Hematopoietic multipotent progenitor cell treated with erythropoietin and hydrocortisone succinate and interleukin-3 and kit ligand, for 15 days (in vitro differentiated cells): ENCODE results near the gene OR7C1.
"Not testable (repeated sequence)": the region's sequence is repeated elsewhere in the genome, so short reads cannot be mapped to it uniquely, and the experiment has no call there.

Experiments
- DNase-seq: peaks from one replicate; pipeline ENCODE4 v3.0.0-alpha.2; 2015; ENCODE audit warnings: low spot score

The OR7C1 gene

DNA sequence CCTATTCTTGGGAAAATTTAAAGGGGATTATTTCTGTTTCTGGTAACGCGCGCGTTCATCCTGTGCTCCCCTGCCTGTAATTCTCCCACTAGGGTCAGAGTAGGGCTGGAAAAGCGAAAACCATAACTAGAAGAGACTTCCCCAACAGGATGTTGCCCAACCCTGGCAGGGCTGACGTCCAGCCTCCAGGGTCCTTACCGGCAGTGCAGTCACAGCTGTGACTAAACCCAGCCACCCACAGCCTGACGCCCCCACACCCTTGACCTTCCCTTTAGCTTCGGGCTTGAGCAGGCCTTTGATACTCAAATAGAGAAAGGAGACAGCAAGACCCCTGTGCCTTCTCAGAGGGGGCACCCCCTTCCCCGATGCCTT, 50.3 kb downstream of the OR7C1 start:
- DNase-seq = not testable (repeated sequence)

DNA sequence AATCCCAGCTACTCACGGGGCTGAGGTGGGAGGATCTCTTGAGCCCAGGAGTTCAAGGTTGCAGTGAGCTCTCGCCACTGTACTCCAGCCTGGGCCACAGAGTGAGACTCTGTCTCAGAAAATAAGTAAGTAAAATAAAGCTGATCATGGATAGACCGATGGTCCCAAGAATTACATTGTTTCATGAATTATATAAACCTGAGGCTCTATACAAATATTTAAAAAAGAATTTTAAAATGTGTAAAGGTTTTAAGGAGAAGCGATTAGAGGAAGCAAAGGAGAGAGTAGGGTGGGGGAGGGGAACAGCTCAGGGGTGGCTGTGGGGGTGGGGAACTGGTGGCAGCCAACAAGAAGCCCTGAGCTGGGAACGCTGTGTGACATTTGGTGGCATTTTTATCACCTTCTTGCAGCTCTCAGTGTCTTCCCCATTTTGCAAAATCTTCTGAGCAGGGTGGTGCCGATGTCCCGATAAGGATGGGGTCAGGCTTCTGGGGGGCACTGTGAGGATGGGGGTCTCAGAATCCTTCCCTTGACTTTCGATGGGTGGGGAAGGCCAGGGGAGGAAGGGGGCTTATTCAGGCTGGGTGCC, 51.5 kb downstream of the OR7C1 start:
- not testable (repeated sequence) for DNase-seq

DNA sequence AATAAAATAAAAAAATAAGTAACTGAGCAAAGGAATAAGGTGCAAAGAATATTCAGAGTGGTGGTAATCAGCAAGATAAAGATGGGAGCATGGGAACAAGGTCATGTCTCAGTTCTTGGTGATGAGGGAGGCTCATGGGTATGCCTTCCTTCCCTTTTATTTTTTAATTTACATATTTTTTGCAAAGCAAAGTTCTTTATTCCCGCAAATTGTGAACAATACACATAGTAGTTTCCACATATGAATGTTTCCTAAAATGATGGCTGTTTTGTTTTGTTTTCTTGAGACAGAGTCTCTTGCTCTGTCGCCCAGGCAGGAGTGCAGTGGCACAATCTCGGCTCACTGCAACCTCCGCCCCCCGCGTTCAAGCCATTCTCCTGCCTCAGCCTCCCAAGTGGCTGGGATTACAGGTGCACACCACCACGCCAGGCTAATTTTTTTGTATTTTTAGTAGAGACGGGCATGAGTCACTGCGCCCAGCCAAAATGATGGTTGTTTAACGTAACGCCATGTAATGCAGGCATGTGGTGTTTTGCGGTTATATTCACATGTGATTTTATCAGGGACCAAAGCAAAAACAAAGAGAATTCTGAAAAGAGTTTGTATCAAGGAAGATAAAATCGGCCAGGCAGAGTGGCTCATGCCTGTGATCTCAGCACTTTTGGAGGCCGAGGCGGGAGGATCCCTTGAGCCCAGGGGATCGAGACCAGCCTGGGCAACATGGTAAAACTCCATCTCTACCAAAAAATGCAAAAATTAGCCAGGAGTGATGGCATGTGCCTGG, 52.2 kb downstream of the OR7C1 start:
- DNase-seq = no peak

DNA sequence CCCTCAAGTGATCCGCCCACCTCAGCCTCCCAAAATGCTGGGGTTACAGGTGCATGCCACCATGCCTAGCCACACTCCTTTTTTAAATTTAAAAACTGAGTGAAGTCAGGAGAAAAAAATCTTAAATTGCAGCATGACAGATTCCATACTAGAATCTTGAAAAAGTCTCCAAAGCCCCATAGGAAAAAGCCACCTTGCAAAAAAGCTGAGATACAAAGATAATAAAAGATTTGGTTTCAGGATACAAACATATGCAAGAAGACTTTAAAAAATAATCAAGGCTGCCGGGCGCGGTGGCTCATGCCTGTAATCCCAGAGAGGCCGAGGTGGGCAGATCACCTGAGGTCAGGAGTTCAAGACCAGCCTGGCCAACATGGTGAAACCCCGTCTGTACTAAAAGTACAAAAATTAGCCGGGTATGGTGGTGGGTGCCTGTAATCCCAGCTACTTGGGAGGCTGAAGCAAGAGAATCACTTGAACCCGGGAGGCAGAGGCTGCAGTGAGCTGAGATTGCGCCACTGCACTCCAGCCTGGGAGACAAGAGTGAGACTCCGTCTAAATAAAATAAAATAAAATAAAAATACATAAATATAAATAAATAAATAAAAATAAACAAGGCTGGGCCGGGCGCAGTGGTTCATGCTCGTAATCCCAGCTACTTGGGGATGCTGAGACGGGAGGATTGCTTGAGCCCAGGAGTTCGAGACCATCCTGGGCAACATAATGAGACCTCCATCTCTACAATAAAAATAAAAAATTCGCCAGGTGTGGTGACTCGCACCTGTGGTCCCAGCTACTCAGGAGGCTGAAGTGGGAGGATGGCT, 53.1 kb downstream of the OR7C1 start:
- not testable (repeated sequence) for DNase-seq

DNA sequence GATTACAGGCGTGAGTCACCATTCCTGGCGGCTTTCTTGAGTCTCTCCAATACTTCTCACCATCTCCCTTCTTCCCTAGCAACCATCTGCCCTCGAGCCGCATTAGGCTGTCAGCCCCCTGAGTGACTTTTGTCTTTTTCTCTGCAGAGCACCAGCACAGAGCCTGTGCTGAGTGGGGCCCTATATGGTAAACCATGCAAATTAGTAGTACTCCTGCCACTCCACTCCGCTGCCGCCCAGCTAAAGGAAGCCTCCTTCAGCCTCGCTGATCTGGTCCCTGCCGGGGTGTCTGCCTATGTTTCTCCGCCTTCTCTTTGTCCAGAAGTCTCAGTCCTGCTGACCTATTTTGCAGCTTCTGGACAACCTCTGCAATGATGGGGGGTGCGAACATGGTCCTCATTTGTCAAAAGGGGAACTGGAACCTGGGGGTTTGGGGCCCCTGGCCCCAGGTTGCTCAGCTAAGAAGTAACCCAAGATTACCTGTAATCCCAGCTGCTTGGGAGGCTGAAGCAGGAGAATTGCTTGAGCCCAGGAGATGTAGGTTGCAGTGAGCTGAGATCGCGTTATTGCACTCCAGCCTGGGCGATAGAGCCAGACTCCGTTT, 54.3 kb downstream of the OR7C1 start:
- not testable (repeated sequence) for DNase-seq

DNA sequence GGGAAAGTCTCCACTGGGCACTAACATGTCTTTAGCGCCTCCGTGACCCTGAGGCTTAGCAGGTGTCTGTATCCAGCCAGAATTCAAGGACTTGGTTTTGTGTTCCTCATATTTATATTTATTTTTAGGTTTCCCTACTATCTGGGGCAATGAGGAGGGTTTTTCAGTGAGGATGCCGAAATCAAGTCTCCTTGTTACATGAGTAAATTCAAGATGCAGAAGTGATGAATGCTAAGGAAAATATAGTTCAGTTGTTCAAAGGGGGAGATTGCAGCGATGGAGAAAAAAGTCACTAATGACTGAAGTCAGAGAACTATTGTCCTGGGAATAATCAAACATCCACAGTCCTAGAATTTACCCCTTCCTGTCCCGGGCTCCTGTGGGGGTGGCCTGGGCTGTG, 55.8 kb downstream of the OR7C1 start:
- no peak for DNase-seq

DNA sequence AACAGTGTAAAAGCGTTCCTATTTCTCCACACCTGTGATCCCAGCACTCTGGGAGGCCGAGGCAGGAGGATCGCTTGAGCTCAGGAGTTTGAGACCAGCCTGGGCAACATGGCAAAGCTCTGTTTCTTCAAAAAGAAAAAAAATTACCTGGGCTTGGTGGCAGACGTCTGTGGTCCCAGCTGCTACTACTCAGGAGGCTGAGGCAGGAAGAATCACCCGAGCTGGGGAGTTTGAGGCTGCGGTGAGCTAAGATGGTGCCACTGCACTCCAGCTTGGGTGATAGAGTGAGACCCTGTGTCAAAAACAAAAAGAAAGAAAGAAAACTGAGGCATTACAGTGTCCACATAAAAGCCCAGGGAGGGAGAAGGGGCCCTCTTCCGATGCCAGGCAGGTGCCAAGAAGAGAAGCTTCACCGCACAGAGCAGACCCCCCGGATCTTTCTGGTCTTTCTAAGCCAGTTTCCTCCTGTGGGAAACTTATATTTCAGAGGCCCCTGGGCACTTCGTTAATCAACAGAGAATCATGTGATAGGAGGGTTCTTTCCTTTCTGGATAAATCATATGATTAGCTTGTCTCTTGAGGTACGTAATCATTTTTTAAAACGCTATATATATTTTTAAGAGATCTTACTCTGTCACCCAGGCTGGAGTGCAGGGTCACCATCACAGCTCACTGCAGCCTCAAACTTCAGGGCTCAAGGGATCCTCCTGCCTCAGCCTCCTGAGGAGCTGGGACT, 56.7 kb downstream of the OR7C1 start, which contains the start of gene ADGRE2:
TSS of gene ADGRE2 (minus strand) at position 451 of the 736 bp plus-strand sequence. CDS start 1,804 bp downstream, outside the sequence.
- DNase-seq = not testable (repeated sequence)

DNA sequence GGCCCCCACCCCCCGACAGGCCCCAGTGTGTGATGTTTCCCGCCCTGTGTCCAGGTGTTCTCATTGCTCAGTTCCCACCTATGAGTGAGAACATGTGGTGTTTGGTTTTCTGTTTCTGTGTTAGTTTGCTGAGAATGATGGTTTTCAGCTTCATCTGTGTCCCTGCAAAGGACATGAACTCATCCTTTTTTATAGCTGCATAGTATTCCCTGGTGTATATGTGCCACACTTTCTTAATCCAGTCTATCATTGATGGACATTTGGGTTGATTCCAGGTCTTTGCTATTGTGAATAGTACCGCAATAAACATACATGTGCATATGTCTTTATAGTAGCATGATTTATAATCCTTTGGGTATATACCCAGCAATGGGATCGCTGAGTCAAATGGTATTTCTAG, 57.3 kb downstream of the OR7C1 start:
- not testable (repeated sequence) for DNase-seq

DNA sequence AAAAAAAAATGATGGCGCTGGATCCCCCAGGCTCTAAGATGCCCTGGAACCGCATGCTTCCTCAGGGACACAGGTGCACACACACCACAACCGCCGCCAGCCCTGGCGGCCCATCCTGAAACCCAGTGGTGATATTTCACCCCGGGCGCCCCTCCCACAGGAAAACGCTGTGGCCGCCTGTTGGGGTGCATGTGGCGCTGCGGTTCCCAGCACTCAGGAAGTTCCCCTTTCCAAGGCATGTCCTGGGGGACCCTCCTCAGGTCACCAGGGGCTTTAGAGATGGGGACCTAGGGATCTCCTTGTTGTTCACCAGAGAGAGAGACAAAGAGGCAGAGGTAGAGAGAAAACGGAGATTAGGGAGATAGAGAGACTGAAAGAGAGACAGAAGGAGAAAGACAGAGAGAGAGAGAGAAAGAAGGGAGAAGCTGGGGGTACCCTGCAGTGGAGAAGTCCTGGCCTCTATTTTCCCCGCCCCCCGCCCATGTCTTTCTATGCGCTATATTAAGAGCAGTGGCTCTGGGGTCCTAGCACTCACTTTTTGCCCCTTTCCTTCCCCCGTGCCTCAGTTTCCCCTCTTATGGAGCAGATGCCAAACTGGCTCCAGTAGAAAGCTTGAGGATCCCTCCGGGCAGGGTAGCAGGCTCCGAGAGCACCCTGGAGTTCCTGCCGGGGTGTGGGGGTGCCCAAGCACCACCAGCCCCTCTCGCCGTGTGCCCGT, 59.0 kb downstream of the OR7C1 start:
- DNase-seq = no peak

DNA sequence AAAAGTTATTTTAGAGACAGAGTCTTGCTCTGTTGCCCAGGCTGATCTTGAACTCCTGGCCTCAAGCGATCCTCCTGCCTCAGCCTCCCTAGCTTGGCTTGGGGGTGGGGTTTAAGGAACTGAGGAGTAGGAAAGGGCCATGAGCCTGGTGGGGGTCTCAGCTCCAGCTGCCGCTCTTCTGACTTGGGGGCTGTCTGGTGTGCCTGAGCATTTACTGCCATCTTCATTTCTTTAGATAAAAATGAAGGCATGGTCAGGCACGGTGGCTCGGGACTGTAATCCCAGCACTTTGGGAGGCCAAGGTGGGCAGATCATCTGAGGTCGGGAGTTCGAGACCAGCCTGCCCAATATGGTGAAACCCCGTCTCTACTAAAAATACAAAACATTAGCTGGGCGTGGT, 59.7 kb downstream of the OR7C1 start:
- DNase-seq = not testable (repeated sequence)

DNA sequence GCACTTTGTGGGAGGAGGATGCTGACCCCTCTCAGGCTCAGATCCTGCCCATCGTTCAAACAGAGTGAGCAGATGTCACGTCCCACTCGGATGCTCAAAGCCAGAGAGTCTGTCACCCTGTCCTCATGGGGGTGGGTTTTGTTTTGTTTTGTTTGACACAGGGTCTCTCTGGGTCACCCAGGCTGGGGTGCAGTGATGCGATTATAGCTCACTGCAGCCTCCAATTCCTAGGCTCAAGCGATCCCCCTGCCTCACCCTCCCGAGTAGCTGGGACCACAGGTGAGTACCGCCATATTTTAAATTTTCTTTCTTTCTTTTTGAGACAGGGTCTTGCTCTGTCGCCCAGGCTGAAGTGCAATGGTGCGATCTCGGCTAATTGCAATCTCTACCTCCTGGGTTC, 60.6 kb downstream of the OR7C1 start:
- no peak for DNase-seq

DNA sequence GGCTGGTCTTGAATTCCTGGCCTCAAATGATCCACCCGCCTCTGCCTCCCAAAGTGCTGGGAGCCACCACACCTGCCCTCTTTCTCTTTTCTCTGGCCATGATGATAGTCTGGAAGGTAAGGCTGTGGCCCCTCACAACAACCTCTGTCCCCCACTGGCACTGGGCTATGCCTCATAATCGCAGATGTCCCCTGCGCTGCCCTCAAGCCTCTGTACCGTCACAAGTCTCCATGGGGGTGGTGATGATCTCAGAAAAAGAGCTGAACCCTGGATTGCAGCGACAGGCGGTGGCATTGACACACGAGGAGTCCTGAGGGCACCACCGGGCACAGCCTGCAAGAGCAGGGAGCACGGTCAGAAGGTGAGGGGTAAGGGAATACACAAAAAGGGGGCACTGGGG, 61.3 kb downstream of the OR7C1 start:
- DNase-seq = not testable (repeated sequence)

DNA sequence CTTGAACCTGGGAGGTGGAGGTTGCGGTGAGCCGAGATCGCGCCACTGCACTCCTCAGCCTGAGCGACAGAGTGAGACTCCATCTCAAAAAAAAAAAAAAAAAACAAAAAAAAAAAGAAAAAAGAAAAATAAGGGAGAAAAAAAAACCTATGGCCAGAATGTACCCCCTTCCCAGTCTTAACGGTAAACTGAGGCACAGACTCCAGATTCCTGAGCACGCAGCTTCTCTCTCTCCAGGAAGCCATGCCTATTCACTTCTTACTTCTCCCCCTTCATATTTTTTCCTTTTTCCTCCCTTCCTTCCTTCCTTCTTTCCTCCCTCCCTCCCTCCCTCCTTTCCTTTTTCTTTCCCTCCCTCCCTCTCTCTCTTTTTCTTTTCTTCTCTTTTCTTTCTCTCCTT, 62.0 kb downstream of the OR7C1 start:
- DNase-seq = no peak

DNA sequence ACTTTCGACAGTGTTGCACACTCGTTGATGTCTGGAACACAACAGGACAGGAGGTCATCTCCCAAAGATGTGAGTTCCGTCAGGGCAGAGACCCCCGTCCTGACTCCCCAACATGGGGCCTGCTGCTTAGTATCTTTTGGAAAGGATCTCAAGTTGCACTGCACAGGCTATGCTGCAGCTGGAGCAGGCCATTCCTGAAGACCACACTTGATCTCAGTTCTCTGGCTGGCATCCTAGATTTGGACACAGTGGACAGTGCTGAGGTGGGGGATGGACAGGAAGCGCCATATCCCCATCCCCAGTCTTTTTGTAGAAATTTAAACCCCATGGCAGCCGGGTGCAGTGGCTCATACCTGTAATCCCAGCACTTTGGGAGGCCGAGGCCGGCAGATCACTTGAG, 62.5 kb downstream of the OR7C1 start:
- no peak for DNase-seq

DNA sequence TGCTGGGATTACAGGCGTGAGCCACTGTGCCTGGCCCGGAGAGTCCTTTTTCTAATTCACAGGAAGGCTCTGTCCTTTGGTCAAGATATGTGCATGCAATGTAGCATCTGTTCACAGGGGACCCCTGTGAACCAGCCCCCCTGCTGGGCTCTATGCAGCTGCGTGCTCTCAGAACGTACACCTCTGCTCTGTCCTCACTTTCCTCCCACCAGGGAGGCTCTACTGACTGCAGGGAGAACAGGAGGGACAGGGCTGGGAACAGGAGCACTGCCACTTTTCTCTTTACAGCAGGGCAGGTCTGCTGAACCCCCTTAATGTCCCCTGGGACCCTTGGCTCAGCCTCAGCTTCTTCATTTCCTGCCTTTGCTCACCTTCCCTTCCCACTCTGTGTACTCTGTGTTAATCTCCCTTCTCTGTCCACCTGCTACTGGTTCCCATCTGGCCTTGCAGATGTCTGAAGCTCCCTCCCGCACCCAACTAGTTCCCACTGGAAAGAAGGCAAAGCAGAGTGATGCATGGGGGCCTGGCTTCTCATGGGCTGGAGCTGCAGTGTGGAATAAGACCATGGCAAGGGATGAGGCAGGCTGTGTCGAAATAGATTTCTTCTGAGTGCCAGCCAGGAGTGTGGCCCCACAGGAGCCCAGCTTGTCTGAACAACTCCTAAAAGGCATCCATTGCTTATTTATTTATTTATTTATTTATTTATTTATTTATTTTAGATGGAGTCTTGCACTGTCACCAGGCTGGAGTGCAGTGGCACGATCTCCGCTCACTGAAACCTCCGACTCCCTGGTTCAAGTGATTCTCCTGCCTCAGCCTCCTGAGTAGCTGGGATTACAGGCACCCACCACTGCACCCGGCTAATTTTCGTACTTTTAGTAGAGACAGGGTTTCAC, 63.8 kb downstream of the OR7C1 start:
- DNase-seq = no peak

DNA sequence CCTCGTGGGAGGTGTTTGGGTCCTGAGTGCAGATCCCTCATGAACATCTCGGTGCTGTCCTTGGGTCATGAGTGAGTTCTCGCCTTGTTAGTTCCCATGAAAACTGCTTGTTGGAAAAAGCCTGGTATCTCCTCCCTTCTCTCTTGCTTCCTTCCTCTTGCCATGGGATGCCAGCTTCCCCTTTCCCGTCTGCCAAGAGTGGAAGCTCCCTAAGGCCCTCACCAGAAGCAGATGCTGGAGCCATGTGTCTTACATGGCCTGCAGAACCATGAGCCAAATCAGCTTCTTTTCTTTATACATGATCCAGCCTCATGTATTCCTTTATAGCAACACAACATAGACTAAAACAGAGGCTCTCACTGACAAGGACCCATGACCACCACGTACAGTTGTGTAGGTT, 64.8 kb downstream of the OR7C1 start:
- no peak for DNase-seq

DNA sequence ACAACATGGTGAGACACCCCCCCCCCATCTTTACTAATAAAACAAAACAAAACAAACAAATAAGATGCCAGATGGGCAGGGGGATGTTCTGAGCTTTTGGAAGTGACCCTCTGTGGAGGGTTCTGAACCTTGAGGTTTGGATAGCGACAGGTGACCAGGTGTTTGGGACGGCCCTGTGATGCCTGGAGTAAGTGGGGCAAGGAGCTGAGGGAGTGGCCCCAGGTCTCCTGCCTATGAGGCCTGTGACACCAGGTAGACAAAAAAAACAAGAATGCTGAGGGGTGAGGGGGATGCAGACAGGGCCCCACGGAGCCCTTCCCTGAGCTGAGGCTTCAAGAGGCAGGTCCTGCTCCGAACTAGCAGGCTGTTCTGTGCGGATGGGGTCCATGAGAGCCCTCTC, 65.8 kb downstream of the OR7C1 start:
- DNase-seq = no peak

DNA sequence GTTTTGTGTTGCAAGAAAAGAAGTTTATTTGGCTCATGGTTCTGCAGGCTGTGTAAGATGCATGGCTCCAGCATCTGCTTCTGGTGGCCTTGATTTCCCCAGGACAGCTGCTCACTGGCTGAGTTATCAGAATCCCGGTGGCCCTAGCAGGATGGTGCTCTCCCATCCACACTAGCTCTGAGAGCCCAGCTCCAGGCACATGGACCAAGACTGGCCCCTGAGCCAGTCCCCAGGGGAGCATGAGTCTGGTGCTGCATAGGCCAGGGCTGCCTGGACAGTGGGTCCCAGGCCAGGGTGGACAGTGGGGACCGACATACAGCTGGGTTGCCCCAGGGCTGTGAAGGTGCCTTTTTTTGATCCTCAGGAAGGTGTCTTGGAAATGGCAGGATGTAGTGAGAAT, 67.0 kb downstream of the OR7C1 start:
- no peak for DNase-seq

DNA sequence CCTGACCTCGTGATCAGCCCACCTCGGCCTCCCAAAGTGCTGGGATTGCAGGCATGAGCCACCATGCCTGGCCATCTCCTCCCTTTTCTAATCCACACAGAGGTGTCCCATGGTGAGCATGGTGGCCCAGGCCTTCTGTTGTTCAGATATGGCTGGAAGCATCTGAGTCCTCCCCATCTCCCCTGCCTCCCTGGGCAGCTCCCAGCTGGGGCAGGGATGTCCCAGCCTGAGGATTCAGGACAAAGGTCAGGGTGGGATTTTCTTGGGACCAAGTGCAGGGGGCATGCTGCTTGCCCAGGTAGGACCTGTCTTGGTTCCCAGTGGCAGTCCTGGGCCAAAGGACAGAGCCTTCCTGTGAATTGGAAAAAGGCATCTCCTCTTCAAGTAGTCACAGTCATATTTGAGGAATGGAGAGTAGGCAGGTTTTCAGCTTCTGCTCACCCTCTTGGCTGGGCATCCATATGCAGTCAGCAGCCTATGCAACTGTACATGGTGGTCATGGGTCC, 67.5 kb downstream of the OR7C1 start:
- no peak for DNase-seq

DNA sequence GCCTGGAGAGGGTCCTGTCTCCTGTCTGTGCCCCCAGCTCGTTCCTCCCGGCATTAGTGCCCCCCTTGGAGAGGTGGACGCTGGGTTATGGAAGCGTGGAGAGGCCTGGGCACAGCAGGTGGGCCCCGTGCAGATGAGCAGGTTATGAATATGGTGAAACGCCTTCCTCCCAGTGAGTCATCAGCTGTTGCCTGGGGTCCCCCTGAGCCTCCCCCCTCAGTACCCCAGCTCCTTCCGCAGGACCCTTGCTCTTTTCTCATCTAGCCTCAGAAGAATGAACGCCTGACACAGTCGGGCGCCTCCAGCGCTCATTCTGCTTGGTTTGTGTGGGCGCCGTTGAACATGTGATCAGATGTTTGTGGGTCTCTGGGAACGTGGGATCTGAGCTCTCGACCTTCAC, 69.1 kb downstream of the OR7C1 start:
- not testable (repeated sequence) for DNase-seq
